ENCODE measurements around the gene IDH1.

Gene IDH1

GRCh38 chr2:208192611-208193236, 62.1 kb downstream of the IDH1 start:
- TF ChIP-seq Cebpa-rat (IDR thresholded peaks at IDR 0.05) = no peak
- H3K4me3 ChIP-seq = no peak overlapping the region

GRCh38 chr2:208189810-208190503, 64.9 kb downstream of the IDH1 start, which contains the start of gene C2orf80:
C2orf80 (minus strand) TSS chr2:208190030; CDS start chr2:208186986, 3,044 bp downstream.
- Histone ChIP-seq H3K4me1 (no peaks in the 10 kb centered on the region), H3K9me3 (no peaks in the 10 kb centered on the region), H3K4me2 (no peak within 1 kb of the TSS), H3K27ac (no peak within 1 kb of the TSS), H3K27me3 (no peaks in the 10 kb centered on the region), H3K36me3 (no peaks in the 10 kb centered on the region), H3K4me3 (no peak within 1 kb of the TSS), H3K9ac (no peak within 1 kb of the TSS), H4K20me1 (no peaks in the 10 kb centered on the region)
- no peak for TF ChIP-seq Cebpa-rat (IDR thresholded peaks at IDR 0.05)

More at GRCh38 chr2:208192611-208193236, 62.1 kb downstream of the IDH1 start:
- Histone ChIP-seq H3K9ac (no peak overlapping the region), H4K20me1 (no peaks in the 10 kb centered on the region), H3K4me2 (no peak overlapping the region), H3K36me3 (no peaks in the 10 kb centered on the region), H3K27me3 (no peaks in the 10 kb centered on the region), H3K4me1 (no peaks in the 10 kb centered on the region), H3K27ac (no peak overlapping the region), H3K9me3 (no peaks in the 10 kb centered on the region)

- no peak for TF ChIP-seq Cebpa-rat (IDR thresholded peaks at IDR 0.05)
- Histone ChIP-seq H3K4me2 (no peak overlapping the region), H3K9me3 (no peaks in the 10 kb centered on the region), H4K20me1 (no peaks in the 10 kb centered on the region), H3K9ac (no peak overlapping the region), H3K36me3 (no peaks in the 10 kb centered on the region), H3K4me1 (no peaks in the 10 kb centered on the region), H3K4me3 (no peak overlapping the region), H3K27ac (no peak overlapping the region), H3K27me3 (no peaks in the 10 kb centered on the region)
These were observed 65.6 kb downstream of the IDH1 start for GRCh38 chr2:208189069-208189809.

GRCh38 chr2:208186893-208187292, 68.0 kb downstream of the IDH1 start:
- Histone ChIP-seq H3K4me3 (no peak overlapping the region), H3K4me1 (no peaks in the 10 kb centered on the region), H3K36me3 (no peaks in the 10 kb centered on the region), H3K4me2 (no peak overlapping the region), H3K27me3 (no peaks in the 10 kb centered on the region), H4K20me1 (no peaks in the 10 kb centered on the region), H3K9me3 (no peaks in the 10 kb centered on the region), H3K9ac (no peak overlapping the region), H3K27ac (no peak overlapping the region)
- no peak for TF ChIP-seq Cebpa-rat (IDR thresholded peaks at IDR 0.05)

- Histone ChIP-seq H4K20me1 (no peaks in the 10 kb centered on the region), H3K4me2 (no peak overlapping the region), H3K4me1 (no peaks in the 10 kb centered on the region), H3K36me3 (no peaks in the 10 kb centered on the region), H3K9ac (no peak overlapping the region), H3K9me3 (no peaks in the 10 kb centered on the region), H3K4me3 (no peak overlapping the region), H3K27ac (no peak overlapping the region), H3K27me3 (no peaks in the 10 kb centered on the region)
- TF ChIP-seq Cebpa-rat (IDR thresholded peaks at IDR 0.05) = no peak
These were observed 68.4 kb downstream of the IDH1 start for GRCh38 chr2:208186465-208186864.

All from BLaER1 (cell line).